Pancreas (tissue), 10 donors: ENCODE data around the gene ANP32B. TPM values are rescaled to one million over a fixed set of nuclear protein-coding genes. Genes with fewer than 3 reads are reported as not detected.
"Not testable (repeated sequence)": the region's sequence is repeated elsewhere in the genome, so short reads cannot be mapped to it uniquely, and the experiment has no call there.

ENCODE experiments used
- ATAC-seq, 4 donors: fragments of 200-7000 bp; cut with Tn5 transposase; one replicate each; pipeline versions ENCODE4 v1.8.0 to v1.9.1; 2020; ENCODE audit warnings: mild to moderate bottlenecking in 4 of 4, moderate library complexity in 4 of 4
- DNase-seq, 6 donors: peaks; one replicate each; pipeline ENCODE4 v3.0.0-alpha.2; 2020
- FAIRE-seq: peaks from 2 replicates; lab custom pipeline; 2012; peaks lifted over from hg19 to GRCh38; lab: Jason Lieb, UNC
- H3K27ac ChIP-seq, 4 donors: fragments of 200-600 bp; sonication (generic); 1 replicate in 3 of 4; 2 replicates in 1 of 4; pipeline versions ENCODE4 v1.5.0 to v1.8.0; 2020
- H3K27me3 ChIP-seq, 4 donors: fragments of 200-600 bp; one replicate each; pipeline ENCODE4 v1.8.0; 2021
- H3K36me3 ChIP-seq, 3 donors: fragments of 200-600 bp; sonication (generic) in 1 of 3; one replicate each; pipeline versions ENCODE4 v1.5.0 to v1.8.0; 2020 to 2021
- H3K4me1 ChIP-seq, 3 donors: fragments of 200-600 bp; one replicate each; pipeline ENCODE4 v1.8.0; 2021
- H3K4me3 ChIP-seq, 4 donors: fragments of 200-600 bp; sonication (generic) in 2 of 4; one replicate each; pipeline versions ENCODE4 v1.5.0 to v1.8.0; 2020 to 2021
- H3K9me3 ChIP-seq, 4 donors: fragments of 200-600 bp; one replicate each; pipeline ENCODE4 v1.8.0; 2021
- CTCF ChIP-seq, 4 donors: fragments of 200-600 bp; sonication (generic) in 3 of 4; IDR thresholded peaks; one replicate each; pipeline versions ENCODE4 v1.5.0 to v1.8.0; 2021; ENCODE audit warnings: antibody characterized with exemption in 4 of 4
- WGBS, 2 donors: extraction: QIAGEN DNeasy Blood & Tissue Kit; methylation state at CpG; one replicate each; pipeline ENCODE4 v1.1.7; 2013; 5-methylcytosine and 5-hydroxymethylcytosine counted together
- intact Hi-C, 3 donors: fragments of 100-400 bp; cut with DNase I; formaldehyde crosslinking; loops; one replicate each; pipeline versions ENCODE4 v1.11.1 to v1.14.2; 2022
- polyA plus RNA-seq, 2 donors: library from polyadenylated mRNA; stranded (reverse); fragments of 200-250 nt; gene quantifications; one replicate each; pipeline ENCODE4 v1.2.3, GENCODE V29; 2013
- total RNA-seq, 6 donors: library from RNA; stranded (reverse); fragmentation: NEBNext Ultra II Directional in 4 of 6; extraction: Animal tissue kit (Norgen Biotek cat#: 25700) in 4 of 6; gene quantifications; one replicate each; pipeline versions ENCODE4 v1.2.1 to v1.2.4, GENCODE V29; 2021 to 2023
- donor health status: healthy with polysubstance abuse.
- donor health status: DM: no; HTN: no; CAD: no; lungs with moderate emphysema.
- donor health status: DM: no; HTN: no; CAD: no.
- donor health status: control.
- donor health status: control.
- donor health status: Bipolar disorder and iron deficiency.
- donor health status: DM: yes; HTN: yes; CAD: no.
- donor health status: DM: no; HTN: no; CAD: no.
- donor health status: DM: no; HTN: no; CAD: no.
- donor health status: DM: yes; HTN: yes; CAD: no.

The ANP32B gene
- total and polyA plus RNA-seq, 8 donors, result 48.8 to 89.3 (median 71.1) TPM

- no peak for TF ChIP-seq CTCF (IDR thresholded peaks at IDR 0.05)
- no peaks in the 10 kb centered on the region for H3K9me3 ChIP-seq
- no peak overlapping the region for H3K4me3 ChIP-seq
- FAIRE-seq, result no peak
- intact Hi-C loops, result no loop called here
- H3K27ac ChIP-seq, result no peak overlapping the region
- no peak for ATAC-seq
- WGBS, 2 donors, result 60 to 62% methylated on average over 3 of the region's 3 CpGs
- no peaks in the 10 kb centered on the region for H3K27me3 ChIP-seq
- no peak for DNase-seq
- H3K4me1 ChIP-seq, result no peaks in the 10 kb centered on the region
- H3K36me3 ChIP-seq, result no peaks in the 10 kb centered on the region
These were observed 38.5 kb upstream of the ANP32B start for GRCh38 chr9:97944612-97945011.

- H3K36me3 ChIP-seq, H3K4me1 ChIP-seq, FAIRE-seq, ATAC-seq, DNase-seq, H3K4me3 ChIP-seq, intact Hi-C loops, H3K9me3 ChIP-seq, H3K27me3 ChIP-seq, H3K27ac ChIP-seq: not testable (repeated sequence)
- WGBS, 2 donors, result 63 to 77% methylated on average over 2 of the region's 2 CpGs
These were observed 37.7 kb upstream of the ANP32B start for GRCh38 chr9:97945470-97945869.

- H3K27me3 ChIP-seq, H3K36me3 ChIP-seq, H3K4me3 ChIP-seq, FAIRE-seq, ATAC-seq, DNase-seq, H3K27ac ChIP-seq, intact Hi-C loops, H3K9me3 ChIP-seq, H3K4me1 ChIP-seq: not testable (repeated sequence)
- WGBS, 2 donors, result 34 to 38% methylated on average over 1 to 2 of the region's 2 CpGs
These were observed 36.0 kb upstream of the ANP32B start for GRCh38 chr9:97947094-97947493.

GRCh38 chr9:97950873-97951272 lies 32.3 kb upstream of the ANP32B start:
- H3K36me3 ChIP-seq, H3K4me3 ChIP-seq, DNase-seq, FAIRE-seq, intact Hi-C loops, H3K4me1 ChIP-seq, ATAC-seq, H3K9me3 ChIP-seq, H3K27ac ChIP-seq, H3K27me3 ChIP-seq: not testable (repeated sequence)
- WGBS, 2 donors, result 78 to 91% methylated on average over 5 of the region's 5 CpGs

GRCh38 chr9:97954550-97954989 lies 28.6 kb upstream of the ANP32B start:
- FAIRE-seq (no peak), ATAC-seq (peak; percentile 77 to 94 (median 92)), DNase-seq (peak in 4 of 6 donors; percentile 27 to 56 (median 32))

GRCh38 chr9:97956331-97956730 lies 26.8 kb upstream of the ANP32B start:
- H3K27ac ChIP-seq, result no peak overlapping the region
- FAIRE-seq, result no peak
- no peak for DNase-seq
- intact Hi-C loops, result no loop called here
- no peaks in the 10 kb centered on the region for H3K36me3 ChIP-seq
- no peak for ATAC-seq
- no peaks in the 10 kb centered on the region for H3K27me3 ChIP-seq
- no peaks in the 10 kb centered on the region for H3K9me3 ChIP-seq
- H3K4me3 ChIP-seq, result no peak overlapping the region
- no peaks in the 10 kb centered on the region for H3K4me1 ChIP-seq
- no peak for TF ChIP-seq CTCF (IDR thresholded peaks at IDR 0.05)

More at GRCh38 chr9:97954550-97954989, 28.6 kb upstream of the ANP32B start:
- no peak overlapping the region for H3K4me3 ChIP-seq
- no peak overlapping the region for H3K27ac ChIP-seq
- H3K9me3 ChIP-seq, result no peaks in the 10 kb centered on the region
- no peaks in the 10 kb centered on the region for H3K4me1 ChIP-seq
- peak in 3 of 4 donors; percentile 47 to 57 (median 56) for TF ChIP-seq CTCF (IDR thresholded peaks at IDR 0.05)
- H3K36me3 ChIP-seq, result no peaks in the 10 kb centered on the region
- intact Hi-C loops, result no loop called here
- no peaks in the 10 kb centered on the region for H3K27me3 ChIP-seq
